ENCODE results near the gene PFDN6.

PFDN6 gene

GRCh38 chr6:33339193-33339592 is 49.8 kb downstream of the PFDN6 start:
- H3K4me3 ChIP-seq (ENCODE audit: low read length), result no peak overlapping the region
- H3K9ac ChIP-seq (ENCODE audit: low read length), result no peak overlapping the region
- no peaks in the 10 kb centered on the region for H3K79me2 ChIP-seq (ENCODE audit: low read length)
- H3K36me3 ChIP-seq (replicated peaks; ENCODE audit: insufficient read depth, low read length), result no peaks in the 10 kb centered on the region
- H3K9me3 ChIP-seq (replicated peaks; ENCODE audit: insufficient read depth, low read length), result no peaks in the 10 kb centered on the region
- no peak overlapping the region for H2AFZ ChIP-seq (ENCODE audit: low read length)
- no peaks in the 10 kb centered on the region for H3K27me3 ChIP-seq (replicated peaks; ENCODE audit: insufficient read depth, low read length)
- H3F3A ChIP-seq (ENCODE audit: insufficient read depth, low read length), result peaks cover 9% of the 10 kb centered on the region
- H3K4me1 ChIP-seq (ENCODE audit: low read length), result peaks cover 11% of the 10 kb centered on the region
- no peak overlapping the region for H3K27ac ChIP-seq (ENCODE audit: low read length)
- no peaks in the 10 kb centered on the region for H4K20me1 ChIP-seq (ENCODE audit: insufficient read depth, low read length)
- no peak for DNase-seq
- H3K9me2 ChIP-seq (replicated peaks; ENCODE audit: insufficient read depth, low read length), result no peaks in the 10 kb centered on the region
- TF ChIP-seq CTCF (IDR thresholded peaks at IDR 0.05; ENCODE audit: low read length) (no peak), EZH2phosphoT487 (IDR thresholded peaks at IDR 0.05; ENCODE audit: low read length) (no peak), EZH2 (optimal IDR thresholded peaks at IDR 0.05; ENCODE audit: low read depth, low read length) (no peak)
- no peak overlapping the region for H3K4me2 ChIP-seq (ENCODE audit: low read depth, low read length)

Data from MM.1S (cell line).